HG03280 (cell line): Measurements from ENCODE around the gene ALPG.
"Not testable (repeated sequence)": the region's sequence is repeated elsewhere in the genome, so short reads cannot be mapped to it uniquely, and the experiment has no call there.

Source experiments
- ATAC-seq: cut with Tn5 transposase; IDR thresholded peaks from one replicate; pipeline ENCODE4 v1.9.1; 2021; ENCODE audit warnings: mild to moderate bottlenecking, moderate library complexity; ENCODE audit not compliant: unreplicated experiment

ALPG gene

DNA sequence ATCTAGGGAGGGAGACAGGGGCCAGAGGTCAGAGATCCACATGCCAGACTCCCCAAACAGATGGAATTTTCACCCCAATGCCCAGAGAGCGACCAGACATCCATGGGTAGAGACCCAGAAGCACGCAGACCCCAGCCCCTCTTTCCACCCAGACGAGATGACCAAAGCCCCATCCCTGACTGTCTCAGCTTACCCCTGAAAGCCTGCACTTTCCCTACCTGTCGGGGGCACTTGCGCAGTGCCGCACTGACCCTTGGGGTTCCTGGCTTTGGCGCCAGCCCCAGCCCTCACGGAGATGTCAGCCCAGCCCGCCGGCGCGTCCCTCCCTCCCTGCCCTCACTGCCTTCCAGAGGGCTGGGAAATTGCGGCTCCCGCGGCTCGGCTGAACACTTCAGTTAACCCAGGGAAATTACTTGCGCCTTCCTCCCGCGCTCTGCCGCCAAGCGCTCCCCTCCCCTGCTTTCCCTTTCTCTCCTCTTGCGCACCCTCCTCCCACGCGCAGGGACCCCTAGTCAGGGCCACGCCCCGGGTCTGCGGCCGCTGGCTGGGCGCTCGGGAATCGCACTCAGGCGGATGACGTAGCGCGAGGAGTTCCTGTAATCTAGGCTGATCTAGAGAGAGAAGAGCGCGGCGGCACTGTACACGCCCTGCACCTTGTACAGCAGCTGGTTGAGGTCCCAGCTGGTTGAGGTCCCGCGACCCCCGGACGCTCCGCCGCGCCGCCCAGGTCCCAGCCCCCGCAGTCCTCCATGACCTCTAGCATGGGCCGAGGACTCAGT, 12.0 kb downstream of the ALPG start:
- no peak for ATAC-seq

DNA sequence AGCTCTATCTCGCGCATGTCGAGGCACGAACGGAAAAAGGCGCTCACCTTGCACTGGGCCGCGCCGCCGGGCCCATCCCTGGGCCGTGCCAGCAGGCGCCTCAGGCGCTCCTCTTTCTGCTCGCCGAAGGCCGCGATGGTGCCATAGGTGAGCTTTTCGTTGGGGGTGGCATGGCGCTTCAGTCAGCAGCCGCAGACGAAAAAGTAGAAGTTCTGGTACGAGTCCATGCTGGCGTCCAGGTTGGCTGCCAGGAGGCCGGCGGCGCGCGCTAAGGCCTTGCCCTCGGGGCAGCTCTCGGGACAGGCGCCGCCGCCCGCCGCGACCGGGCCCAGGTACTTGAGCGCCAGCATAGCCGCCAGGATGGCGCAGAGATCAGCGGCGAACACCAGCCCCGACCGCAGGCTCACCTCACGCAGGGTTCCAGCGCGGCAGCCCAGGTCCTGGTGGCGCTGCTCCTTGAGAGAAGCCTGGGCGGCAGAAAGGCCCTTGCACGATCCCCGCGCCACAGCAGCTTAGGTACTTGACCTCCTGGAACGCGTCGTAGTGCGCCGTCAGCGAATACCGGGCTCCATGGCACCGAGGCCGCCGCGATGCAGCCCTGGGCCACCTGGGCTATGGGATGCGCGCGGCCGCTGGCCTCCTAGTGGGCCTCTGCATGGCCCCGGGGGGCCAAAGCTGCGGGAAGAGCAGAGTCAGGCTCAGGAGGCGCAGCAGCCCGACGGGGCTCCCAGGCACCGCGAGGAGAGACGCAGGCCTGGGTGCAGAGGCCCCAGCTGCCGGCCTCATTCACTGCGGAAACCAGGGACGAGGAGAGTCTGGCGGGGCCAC, 12.8 kb downstream of the ALPG start:
- no peak for ATAC-seq

DNA sequence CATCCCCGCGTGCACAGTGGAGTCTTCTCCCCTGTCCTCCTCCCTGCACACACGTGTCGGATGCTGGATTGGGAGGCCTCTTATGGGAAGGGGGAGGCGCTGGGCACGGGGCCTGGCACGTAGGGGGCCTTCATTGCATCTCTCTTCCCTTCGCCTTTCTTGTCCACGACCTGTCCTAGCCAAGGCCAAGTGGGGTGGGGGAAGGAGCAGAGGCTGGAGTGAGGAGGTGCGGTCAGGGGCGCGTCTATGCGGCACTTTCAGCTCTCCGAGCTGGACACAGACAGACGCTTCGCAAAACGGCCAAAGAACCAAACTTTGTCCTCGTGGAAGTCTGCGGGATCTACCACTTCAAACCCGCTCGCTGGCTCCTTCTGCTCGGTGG, 13.4 kb downstream of the ALPG start:
- no peak for ATAC-seq

DNA sequence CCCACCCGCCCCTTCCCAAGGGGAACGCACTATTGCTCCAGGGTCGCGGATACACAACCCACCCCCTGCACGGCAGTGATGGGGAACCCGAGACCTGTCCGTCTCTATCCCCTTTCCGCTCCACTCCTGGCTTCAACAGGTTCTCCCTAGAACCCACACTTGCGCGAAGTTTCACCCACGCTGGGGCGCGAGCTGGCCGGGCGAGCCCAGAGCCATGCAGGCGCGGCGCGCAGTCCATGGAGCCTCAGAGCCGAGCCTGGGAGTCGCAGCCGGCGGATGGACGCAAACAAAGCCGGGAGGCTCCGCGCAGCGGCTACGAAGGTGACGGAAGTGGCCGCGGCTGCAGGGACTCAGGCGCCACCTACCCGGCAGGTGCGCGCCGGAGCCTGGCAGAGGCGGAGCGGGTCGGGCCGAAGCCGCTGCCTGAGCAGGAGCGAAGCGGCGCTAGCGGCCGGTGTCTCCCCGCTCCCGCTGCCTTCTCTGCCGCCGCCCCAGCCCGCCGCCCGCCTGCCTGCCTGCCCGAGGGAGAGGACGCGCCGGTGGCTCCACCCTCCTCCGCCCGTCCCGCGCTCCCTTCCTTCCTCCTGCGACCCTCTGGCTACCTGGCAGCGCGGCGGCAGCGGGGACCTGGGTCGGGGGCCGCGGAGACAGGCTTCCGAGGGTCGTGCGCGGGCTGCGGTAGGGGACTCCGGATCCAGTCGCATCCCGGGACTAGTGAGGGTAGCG, 14.0 kb downstream of the ALPG start:
- no peak for ATAC-seq

DNA sequence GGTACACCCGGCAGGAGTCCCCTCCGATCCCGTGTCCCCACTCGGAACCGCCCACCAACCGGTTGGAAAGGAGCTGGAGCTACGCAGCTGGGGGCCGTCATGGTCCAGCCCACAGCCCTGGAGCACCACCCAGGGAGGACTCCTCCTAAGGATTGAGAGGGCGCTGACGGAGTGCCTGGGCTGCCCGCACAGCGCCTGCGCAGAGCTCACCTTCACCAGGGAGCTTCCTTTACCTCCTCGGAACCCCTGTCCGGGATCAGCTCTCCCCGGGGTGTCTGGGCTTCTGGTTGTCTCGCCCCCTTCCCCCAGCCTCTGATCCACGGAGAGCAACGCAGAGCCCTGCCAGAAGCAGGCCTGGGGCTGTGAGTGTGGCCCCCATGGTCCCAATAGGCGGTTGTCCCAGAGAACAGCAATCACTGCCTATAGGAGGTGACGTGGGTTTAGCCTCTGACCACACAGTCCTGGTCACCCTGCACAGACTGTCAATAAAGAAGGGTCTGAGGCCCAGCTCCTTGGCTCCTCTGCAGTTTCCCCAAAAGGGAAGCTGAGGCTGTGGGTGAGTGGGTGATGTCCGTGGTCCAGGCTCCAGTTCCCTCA, 14.6 kb downstream of the ALPG start:
- no peak for ATAC-seq

DNA sequence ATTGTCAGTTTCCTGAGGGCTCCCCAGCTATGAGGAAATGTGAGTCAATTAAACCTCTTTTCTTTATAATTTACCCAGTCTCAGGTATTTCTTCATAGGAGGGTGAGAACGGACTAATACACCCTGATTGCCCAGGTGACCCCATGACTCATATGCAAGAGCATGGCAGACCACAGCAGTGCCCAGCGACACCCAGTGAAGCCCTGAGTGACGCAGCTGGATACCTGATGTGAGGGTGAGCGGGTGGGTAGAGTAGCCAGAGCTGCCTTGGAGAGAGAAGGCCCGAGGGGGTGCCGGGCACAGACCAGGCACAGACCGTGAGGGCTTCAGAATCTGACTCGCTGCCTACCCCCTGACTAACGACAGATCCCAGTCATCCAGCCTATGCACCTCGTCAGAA, 15.4 kb downstream of the ALPG start:
- no peak for ATAC-seq

DNA sequence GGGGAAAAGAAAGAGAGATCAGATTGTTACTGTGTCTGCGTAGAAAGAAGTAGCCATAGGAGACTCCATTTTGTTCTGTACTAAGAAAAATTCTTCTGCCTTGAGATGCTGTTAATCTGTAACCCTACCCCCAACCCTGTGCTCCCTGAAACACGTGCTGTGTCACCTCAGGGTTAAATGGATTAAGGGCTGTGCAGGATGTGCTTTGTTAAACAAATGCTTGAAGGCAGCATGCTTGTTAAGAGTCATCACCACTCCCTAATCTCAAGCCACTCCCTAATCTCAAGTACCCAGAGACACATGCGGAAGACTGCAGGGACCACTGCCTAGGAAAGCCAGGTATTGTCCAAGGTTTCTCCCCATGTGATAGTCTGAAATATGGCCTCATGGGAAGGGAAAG, 16.4 kb downstream of the ALPG start:
- not testable (repeated sequence) for ATAC-seq

DNA sequence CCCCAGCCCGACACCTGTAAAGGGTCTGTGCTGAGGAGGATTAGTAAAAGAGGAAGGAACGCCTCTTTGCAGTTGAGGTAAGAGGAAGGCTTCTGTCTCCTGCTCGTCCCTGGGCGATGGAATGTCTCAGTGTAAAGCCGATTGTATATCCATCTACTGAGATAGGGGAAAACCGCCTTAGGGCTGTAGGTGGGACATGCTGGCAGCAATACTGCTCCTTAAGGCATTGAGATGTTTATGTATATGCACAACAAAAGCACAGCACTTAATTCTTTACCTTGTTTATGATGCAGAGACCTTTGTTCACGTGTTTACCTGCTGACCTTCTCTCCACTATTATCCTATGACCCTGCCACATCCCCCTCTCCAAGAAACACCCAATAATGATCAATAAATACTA, 16.8 kb downstream of the ALPG start:
- not testable (repeated sequence) for ATAC-seq

DNA sequence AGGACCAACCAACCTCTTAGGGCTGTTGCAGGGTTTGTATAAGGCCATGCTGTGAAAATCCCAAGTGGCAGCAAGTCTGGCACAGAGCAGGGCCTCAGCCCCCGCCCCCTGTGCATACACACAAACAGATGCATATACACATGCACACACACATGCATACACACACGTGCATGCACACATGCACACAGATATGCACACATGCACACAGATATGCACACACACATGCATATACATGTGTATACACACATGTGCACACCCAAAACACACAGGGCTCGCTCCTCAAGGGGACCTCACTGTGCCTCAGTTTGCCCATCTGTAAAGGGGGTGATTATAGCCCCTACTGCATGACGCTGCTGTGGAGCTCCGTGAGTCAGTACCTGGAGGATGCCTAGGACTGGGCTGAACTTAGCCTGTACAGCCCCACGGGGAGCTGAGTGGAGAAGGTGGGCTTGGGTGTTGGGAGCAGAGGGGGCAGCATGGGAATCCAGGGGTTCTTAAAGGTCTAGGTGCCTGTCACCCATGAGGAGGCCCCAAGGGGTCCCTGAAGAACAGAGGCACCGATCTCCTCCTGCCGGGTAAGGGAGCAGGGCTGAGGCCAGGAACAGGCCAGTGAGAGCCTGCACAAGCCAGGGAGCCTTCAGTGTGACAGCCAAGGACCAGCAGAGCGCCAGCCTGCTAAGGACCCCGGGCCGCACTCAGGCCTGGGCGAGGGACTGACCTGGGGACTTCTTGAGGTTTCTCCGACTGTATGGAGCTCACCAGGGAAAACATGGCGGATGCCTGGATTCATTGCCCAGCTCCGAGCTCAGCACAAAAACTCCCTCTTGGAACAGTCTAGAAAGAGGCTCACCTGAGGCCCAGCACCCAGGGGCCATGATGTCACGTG, 25.3 kb downstream of the ALPG start:
- no peak for ATAC-seq

DNA sequence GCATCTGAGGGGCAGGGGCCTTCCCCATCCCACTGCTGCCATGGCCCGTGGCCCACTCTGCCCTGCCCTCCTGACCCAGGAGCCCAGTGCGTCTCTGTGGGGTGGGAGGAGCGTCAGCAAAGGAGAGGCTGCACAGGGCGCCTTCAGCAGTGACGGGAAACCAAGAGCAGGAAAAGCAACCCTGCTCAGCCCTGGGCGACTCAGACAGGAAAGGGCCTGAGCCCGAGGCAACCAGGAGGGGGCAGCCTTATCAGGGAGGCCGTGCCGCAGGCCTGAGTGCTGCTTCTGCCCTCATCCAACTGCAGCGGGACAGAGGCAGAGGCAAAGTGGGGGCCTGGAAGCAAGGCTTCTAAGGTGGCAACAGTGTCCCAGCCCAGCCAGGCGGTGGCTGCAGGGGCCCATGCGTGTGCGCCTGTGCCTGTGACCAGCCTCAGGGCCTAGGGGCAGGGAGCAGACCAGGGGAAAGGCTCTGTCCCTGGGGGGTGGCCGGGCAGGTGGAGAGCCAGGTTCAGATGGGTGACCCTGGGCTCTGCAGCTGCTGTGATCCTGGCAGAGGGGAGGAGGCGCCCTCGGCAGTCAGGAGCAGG, 26.0 kb downstream of the ALPG start:
- ATAC-seq, result no peak

DNA sequence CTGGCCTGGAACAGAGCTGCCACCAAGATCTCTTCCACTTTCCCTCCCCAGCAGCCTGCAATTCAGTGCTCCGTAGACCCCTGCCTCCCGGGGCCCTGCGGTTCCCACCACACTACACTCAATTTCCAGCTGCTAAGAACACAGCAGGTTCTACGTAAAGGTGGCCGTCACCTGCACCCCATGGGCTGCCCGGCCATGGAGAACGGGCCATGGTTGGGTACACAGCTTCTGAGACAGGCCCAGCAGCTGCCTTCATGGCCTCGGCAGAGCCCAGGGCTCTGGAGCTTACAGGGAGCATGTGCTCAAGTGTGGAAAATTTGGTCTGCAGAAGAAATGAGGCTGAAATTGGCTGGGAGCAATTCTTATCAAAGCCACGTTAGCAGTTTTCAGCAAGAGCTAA, 27.0 kb downstream of the ALPG start:
- not testable (repeated sequence) for ATAC-seq

DNA sequence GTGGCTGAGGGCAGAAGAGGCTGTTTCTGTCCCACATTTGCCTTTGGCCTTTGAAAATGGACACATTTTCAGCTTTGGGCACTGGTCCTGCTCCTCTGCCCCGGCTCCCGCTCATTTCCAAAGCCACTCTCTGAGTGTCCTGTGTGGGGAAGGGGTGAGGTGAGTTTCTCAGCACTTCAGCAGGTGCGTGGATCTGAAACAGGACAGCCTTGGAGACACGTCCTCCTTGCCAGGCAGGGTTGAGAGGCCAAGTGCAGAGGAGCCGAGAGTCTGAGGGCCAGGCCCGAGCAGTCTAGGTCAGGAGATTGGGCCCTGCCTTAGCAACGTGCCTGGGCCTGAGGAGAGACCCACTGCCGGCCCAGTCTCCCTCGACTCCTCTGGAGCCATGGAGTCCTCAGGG, 27.4 kb downstream of the ALPG start:
- no peak for ATAC-seq

DNA sequence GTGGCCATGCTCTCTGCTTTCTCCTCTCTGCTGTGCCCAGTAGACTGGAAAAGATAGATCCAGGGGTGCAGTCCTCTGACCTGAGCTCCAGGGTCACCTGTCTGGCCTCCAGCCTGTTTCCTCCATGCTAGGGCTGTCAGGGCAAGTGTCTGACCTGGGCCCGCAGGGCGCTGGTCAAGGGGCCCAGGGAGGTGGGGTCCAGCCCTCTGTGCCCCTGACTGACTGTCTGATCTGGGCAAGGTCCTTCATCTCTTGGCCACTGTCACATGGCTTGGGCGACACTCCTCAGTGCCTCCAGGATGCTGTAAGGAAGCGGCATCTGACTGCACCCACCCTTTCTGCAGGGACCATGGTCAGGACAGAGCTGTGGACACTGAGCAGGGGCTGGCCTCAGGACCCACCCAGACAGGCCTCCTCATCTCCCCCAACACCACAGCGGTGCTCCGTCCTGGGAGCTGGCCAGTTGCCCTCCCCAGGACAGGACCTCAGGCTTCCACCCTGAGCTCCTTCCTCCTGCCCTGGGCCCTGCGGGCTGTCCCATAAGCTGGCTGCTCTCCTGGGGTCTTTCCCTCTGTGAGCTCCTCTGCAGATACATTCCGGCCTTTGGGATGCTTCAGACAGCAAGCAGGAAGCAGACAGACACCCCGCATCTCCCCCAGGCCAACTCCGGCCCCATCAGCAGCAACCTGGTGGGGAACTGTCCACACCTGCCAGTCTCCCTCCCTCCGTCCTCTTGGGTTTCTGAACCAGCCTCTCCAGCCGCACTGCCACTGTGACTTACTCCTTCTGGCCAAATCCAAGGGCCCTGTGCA, 28.1 kb downstream of the ALPG start:
- no peak for ATAC-seq

DNA sequence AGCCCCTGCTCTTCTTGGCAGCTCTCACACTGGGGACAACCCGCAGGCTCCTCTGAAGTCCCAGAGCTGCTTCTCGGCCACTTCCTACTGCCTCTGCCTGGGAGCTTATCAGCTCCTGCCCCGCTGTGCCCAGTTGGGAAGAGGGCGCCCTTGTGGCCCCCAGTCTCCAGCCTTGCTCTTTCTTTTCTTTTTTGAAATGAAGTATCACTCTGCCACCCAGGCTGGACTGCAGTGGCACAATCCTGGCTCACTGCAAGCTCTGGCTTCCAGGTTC, 28.7 kb downstream of the ALPG start:
- ATAC-seq, result no peak

DNA sequence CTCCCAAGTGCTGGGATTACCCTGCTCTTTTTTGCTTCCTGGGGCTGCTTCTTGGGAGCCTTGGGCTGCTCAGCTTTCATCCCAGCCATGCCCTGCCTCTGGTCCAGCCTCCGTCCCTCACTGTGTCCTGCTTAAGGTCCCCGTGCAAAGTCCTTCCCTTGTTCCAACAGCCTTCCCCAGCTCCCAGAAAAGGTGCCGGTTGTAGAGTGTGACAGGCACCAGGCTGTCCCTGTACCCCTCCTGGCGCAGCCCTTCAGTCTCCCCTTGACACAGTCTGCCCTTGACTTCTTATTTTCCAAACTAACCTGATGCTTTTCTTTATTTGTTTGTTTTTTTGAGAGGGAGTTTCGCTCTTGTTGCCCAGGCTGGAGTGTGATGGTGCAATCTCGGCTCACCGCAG, 29.2 kb downstream of the ALPG start:
- no peak for ATAC-seq

DNA sequence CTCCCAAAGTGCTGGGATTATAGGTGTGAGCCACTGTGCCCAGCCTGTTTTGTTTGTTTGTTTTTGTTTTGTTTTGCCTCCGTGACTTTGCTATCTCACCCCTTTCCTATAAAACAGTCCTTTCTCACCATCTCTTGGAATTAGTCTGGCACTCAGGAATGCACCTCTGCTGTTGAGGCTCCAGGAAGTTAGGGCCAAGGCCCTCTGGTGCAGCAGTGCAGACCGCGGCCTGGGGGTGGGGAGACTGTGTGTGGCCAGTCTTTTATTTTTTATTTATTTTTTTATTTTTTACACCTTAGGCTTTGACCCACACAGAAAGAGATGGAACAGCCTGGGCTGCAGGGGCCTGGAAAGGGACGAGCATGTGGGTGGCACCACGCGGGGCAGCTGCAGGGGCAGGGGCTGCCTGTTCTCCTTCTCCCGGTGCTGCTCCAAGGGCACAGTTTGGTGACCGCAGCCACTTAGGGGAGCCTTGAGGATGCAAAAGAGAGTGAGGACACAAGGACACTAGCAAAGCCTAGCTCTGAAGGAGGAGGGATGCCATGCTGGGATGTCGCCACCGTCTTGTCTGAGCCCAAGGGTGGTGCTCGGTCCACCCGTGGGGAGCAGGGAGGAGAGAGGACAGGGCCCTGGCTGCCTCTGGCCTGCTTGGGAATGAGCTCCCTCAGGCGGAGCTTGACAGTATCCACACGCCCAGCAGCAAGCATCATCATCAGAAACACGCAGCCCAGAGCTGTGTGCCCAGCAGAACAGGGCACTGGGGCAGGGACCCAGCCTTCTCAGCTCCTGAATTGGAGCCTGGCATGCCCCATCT, 29.9 kb downstream of the ALPG start:
- no peak for ATAC-seq

DNA sequence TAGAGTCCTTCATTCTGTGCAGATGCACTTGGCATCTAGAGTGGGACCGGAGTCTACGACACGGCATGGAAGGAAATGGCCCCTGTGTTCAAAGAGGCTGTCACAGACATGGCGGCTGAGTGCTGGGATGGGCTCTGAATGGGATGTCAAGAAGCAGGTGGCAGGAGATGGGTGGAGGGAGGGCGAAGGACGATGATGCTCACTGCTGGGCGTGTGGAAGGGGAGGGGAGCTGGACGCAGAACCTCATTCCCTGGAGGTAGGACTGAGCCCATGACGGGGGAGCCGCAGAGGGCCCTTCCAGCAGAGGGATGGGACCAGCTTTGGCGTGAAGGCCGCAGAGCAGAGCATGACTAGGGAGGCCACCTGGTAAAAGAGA, 30.5 kb downstream of the ALPG start:
- no peak for ATAC-seq

DNA sequence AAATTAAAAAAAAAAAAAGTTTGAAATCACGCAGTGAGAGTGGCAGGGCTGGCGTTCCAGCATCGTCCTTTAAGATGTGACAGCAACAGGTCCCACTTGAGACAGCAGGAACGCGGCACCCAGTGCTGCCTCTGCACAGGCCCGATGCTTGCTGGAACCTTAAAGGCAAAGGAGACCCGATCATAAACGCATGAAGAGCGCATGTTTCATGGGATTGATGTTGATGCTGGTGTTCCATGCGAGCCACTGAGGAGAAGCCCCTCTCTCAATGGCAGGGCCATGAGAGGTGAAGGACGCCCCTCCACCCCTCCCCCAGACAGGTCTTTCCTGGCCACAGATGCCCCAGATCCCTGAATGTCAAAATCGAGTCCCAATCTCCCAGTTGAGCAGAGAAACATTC, 31.4 kb downstream of the ALPG start:
- no peak for ATAC-seq
